B cell (primary cell): Measurements from ENCODE around the gene C17orf113. TPM values are rescaled to one million over a fixed set of nuclear protein-coding genes. Genes with fewer than 3 reads are reported as not detected.

ENCODE experiments used
- ATAC-seq: fragments of 200-7000 bp; cut with Tn5 transposase; one replicate; pipeline ENCODE4 v1.10.0; 2021; ENCODE audit warnings: low read depth, mild to moderate bottlenecking, moderate number of reproducible peaks, moderate library complexity
- CTCF ChIA-PET: fragments of 350-600 bp; sonication (Branson Sonifier 250); formaldehyde crosslinking; loops from one replicate; lab custom pipeline; 2021; ENCODE audit warnings: antibody characterized with exemption, inconsistent platforms; lab: Charles Lee
- POLR2A ChIA-PET: fragments of 350-600 bp; sonication (Branson Sonifier 250); formaldehyde crosslinking; loops from one replicate; lab custom pipeline; 2021; ENCODE audit warnings: antibody characterized with exemption; lab: Charles Lee
- DNase-seq: peaks from one replicate; pipeline ENCODE4 v3.0.0; 2013
- H2AFZ ChIP-seq: 2 replicates; pipeline ENCODE4 v1.6.1; 2012; ENCODE audit warnings: mild to moderate bottlenecking, low read depth, low read length; ENCODE audit not compliant: insufficient read depth, poor library complexity, severe bottlenecking
- H3K27ac ChIP-seq, 2 donors: 1 replicate in 1 of 2; 2 replicates in 1 of 2; pipeline ENCODE4 v1.5.1; 2012 to 2013; ENCODE audit warnings: low read length in 2 of 2, mild to moderate bottlenecking in 2 of 2, moderate library complexity in 1 of 2
- H3K27me3 ChIP-seq, 4 experiments: fragments of 200-600 bp in 1 of 4; sonication (generic) in 1 of 4; replicated peaks in 1 of 4; 1 replicate in 2 of 4; 2 replicates in 2 of 4; pipeline versions ENCODE4 v1.6.1 to v1.7.0; 2013 to 2016; ENCODE audit warnings: low read length in 3 of 4, mild to moderate bottlenecking in 2 of 4, mixed read lengths in 1 of 4, moderate library complexity in 1 of 4; ENCODE audit not compliant: insufficient read depth in 4 of 4, control insufficient read depth in 3 of 4; ENCODE audit errors: control extremely low read depth in 1 of 4
- H3K36me3 ChIP-seq, 2 experiments: replicated peaks in 1 of 2; 1 replicate in 1 of 2; 2 replicates in 1 of 2; pipeline versions ENCODE4 v1.6.1 to v1.7.1; 2013; ENCODE audit warnings: low read length in 1 of 2; ENCODE audit not compliant: insufficient read depth in 2 of 2, control insufficient read depth in 1 of 2; ENCODE audit errors: control extremely low read depth in 1 of 2, extremely low read depth in 1 of 2
- H3K4me1 ChIP-seq, 2 donors: fragments of 200-600 bp in 1 of 2; sonication (generic) in 1 of 2; 1 replicate in 1 of 2; 2 replicates in 1 of 2; pipeline versions ENCODE4 v1.5.1 to v1.6.1; 2013 to 2017; ENCODE audit warnings: low read length in 2 of 2; ENCODE audit not compliant: control insufficient read depth in 2 of 2, insufficient read depth in 2 of 2
- H3K4me2 ChIP-seq: replicated peaks from 2 replicates; pipeline ENCODE3; 2012; ENCODE audit warnings: mild to moderate bottlenecking, low read depth, low read length; ENCODE audit not compliant: poor library complexity, severe bottlenecking
- H3K4me3 ChIP-seq, 5 experiments: fragments of 200-600 bp in 1 of 5; sonication (generic) in 1 of 5; 1 replicate in 3 of 5; 2 replicates in 2 of 5; pipeline versions ENCODE4 v1.5.1 to v1.7.0; 2011 to 2016; ENCODE audit warnings: low read length in 4 of 5, mild to moderate bottlenecking in 4 of 5, low read depth in 2 of 5, control low read depth in 1 of 5, moderate library complexity in 1 of 5; ENCODE audit not compliant: insufficient read depth in 1 of 5; ENCODE audit errors: control extremely low read depth in 1 of 5, extremely low read depth in 1 of 5
- H3K79me2 ChIP-seq: fragments of 200-600 bp; sonication (generic); one replicate; pipeline ENCODE4 v1.6.0; 2016; ENCODE audit warnings: low read length; ENCODE audit not compliant: control insufficient read depth, insufficient read depth
- H3K9ac ChIP-seq: fragments of 200-600 bp; sonication (generic); 2 replicates; pipeline ENCODE4 v1.6.1; 2017; ENCODE audit warnings: mild to moderate bottlenecking, low read length, moderate library complexity
- H3K9me3 ChIP-seq, 3 donors: one replicate each; pipeline versions ENCODE4 v1.6.1 to v1.7.1; 2013; ENCODE audit warnings: low read length in 2 of 3; ENCODE audit not compliant: control insufficient read depth in 2 of 3, insufficient read depth in 1 of 3; ENCODE audit errors: control extremely low read depth in 1 of 3
- H4K20me1 ChIP-seq: 2 replicates; pipeline ENCODE4 v1.6.0; 2012; ENCODE audit warnings: mild to moderate bottlenecking, low read length; ENCODE audit not compliant: insufficient read depth, control insufficient read depth, poor library complexity, severe bottlenecking
- H3K27ac Mint-ChIP-seq: one replicate; pipeline ENCODE4 v1.8.0; 2021; ENCODE audit warnings: mixed read lengths
- H3K27me3 Mint-ChIP-seq: one replicate; pipeline ENCODE4 v1.8.0; 2021; ENCODE audit warnings: mixed read lengths
- H3K4me1 Mint-ChIP-seq: one replicate; pipeline ENCODE4 v1.8.0; 2021; ENCODE audit warnings: mixed read lengths
- H3K4me3 Mint-ChIP-seq: one replicate; pipeline ENCODE4 v1.8.0; 2021; ENCODE audit warnings: mixed read lengths
- H3K9me3 Mint-ChIP-seq: one replicate; pipeline ENCODE4 v1.8.0; 2022; ENCODE audit warnings: mixed read lengths; ENCODE audit not compliant: insufficient read depth
- EZH2 ChIP-seq: IDR thresholded peaks from 2 replicates; pipeline ENCODE4 v1.6.1; 2012; ENCODE audit warnings: borderline replicate concordance, low read depth, mild to moderate bottlenecking, moderate library complexity, low read length; ENCODE audit not compliant: insufficient read depth, poor library complexity, severe bottlenecking
- WGBS: methylation state at CpG from one replicate; pipeline ENCODE4 v1.1.5; 2013; ENCODE audit warnings: missing lambda C conversion rate; ENCODE audit not compliant: insufficient coverage; 5-methylcytosine and 5-hydroxymethylcytosine counted together
- intact Hi-C: fragments of 100-400 bp; cut with micrococcal nuclease; formaldehyde crosslinking; loops from one replicate; pipeline ENCODE4 v1.10.0; 2022
- polyA plus RNA-seq: library from polyadenylated mRNA; depleted of rRNA; stranded (reverse); fragments of >200 nt; gene quantifications from 2 replicates; pipeline ENCODE4 v1.2.3, GENCODE V29; 2012
- total RNA-seq, 2 donors: library from RNA; stranded (reverse); fragments of 120-200 nt in 1 of 2; gene quantifications; 1 replicate in 1 of 2; 2 replicates in 1 of 2; pipeline versions ENCODE4 v1.2.3 to v1.2.4, GENCODE V29; 2013 to 2022
- TF ChIP-seq, protein P1 (sequence below): fragments of 200-600 bp; IDR thresholded peaks from one replicate; pipeline ENCODE4 v1.8.0; 2022; ENCODE audit warnings: antibody characterized with exemption, mild to moderate bottlenecking

C17orf113 gene
- total and polyA plus RNA-seq, 2 donors (not counting 1 experiment from before 2014, with no cell fraction given): 1.2 to 2.1 TPM

DNA sequence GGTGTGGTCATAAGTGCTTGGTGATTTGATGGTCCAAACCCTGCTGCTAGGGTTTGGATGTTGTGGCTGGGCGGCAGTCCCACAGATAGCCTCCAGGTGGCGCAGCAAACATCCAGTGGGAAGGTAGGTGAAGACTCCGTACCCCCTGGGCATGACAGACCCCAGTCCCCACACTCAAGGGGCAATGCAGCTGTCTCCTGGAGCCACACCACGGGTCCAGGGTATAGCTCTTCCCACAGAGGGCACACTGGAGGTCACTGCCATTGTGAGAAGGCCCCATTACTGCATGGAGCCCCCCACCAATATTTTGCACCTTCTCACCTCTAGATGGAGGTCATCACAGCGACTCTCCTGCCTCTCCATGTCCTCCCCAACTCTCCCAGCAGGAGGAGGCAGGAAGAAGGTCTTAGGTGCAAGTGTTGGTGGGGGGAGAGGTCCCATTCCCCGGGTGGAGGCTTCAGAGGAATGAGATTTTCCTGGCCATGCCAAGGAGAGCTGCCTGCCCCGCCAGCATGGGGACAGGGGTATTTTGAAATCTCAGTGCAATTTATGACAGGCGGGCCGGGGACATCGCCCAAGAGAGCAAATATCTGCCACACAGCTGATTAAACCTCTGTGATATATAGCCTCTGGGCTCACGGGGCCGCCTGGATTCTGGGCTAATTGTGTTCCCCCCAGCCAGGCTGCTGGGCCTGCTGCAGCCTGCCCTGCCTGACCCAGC, 17.1 kb upstream of the C17orf113 start:
- Histone ChIP-seq H2AFZ (peak overlapping the region; percentile 38), H3K27me3 (peaks cover 0 to 18% (median 7%) of the 10 kb centered on the region in 4 experiments), H4K20me1 (no peaks in the 10 kb centered on the region), H3K4me3 (no peak overlapping the region), H3K4me2 (no peak overlapping the region), H3K27ac (no peak overlapping the region), H3K9me3 (no peaks in the 10 kb centered on the region), H3K9ac (no peak overlapping the region), H3K36me3 (no peaks in the 10 kb centered on the region), H3K79me2 (no peaks in the 10 kb centered on the region), H3K4me1 (peaks cover 29 to 30% of the 10 kb centered on the region in 2 donors)
- peaks cover 3% of the 10 kb centered on the region for H3K27me3 Mint-ChIP-seq
- H3K4me1 Mint-ChIP-seq: peaks cover 24% of the 10 kb centered on the region
- peak; percentile 79 for DNase-seq
- no peak for TF ChIP-seq EZH2
- TF ChIP-seq, protein P1, sequence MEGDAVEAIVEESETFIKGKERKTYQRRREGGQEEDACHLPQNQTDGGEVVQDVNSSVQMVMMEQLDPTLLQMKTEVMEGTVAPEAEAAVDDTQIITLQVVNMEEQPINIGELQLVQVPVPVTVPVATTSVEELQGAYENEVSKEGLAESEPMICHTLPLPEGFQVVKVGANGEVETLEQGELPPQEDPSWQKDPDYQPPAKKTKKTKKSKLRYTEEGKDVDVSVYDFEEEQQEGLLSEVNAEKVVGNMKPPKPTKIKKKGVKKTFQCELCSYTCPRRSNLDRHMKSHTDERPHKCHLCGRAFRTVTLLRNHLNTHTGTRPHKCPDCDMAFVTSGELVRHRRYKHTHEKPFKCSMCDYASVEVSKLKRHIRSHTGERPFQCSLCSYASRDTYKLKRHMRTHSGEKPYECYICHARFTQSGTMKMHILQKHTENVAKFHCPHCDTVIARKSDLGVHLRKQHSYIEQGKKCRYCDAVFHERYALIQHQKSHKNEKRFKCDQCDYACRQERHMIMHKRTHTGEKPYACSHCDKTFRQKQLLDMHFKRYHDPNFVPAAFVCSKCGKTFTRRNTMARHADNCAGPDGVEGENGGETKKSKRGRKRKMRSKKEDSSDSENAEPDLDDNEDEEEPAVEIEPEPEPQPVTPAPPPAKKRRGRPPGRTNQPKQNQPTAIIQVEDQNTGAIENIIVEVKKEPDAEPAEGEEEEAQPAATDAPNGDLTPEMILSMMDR: peak; percentile 91
- ATAC-seq: peak; percentile 71
- ChIA-PET POLR2A (no interaction called here), CTCF (interaction anchor here (0.6 to 6.9 kb wide), 27 partner anchors 9 to 199 kb away, joined by 3 to 89 read pairs (median 4); partner anchors contain the start of genes CNP, DHX58, KAT2A and KCNH4)
- WGBS: 71% methylated on average over 8 of the region's 12 CpGs
- intact Hi-C loops: loop anchor here (1.0 kb wide), 2 partner anchors 49 to 104 kb away; no protein-coding TSS in a partner anchor
- no peak overlapping the region for H3K4me3 Mint-ChIP-seq
- no peak overlapping the region for H3K27ac Mint-ChIP-seq
- no peaks in the 10 kb centered on the region for H3K9me3 Mint-ChIP-seq

DNA sequence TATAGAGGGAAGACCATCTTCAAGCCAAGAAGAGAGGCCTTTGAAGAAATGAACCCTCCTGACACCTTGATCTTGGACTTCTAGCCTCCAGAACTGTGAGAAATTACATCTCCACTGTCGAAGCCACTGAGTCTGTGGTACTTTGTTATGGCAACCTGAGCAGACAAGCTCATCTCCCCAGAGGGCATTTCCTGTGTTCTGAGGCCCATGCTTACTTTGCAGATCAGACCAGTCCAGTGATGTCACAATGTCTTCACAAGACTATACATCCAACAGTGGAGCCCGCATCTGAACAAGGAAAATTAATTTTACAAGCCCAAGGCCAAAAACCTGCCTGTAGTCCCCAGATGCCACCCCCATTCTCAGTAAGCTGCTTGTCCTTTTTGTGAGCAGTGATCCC, 14.8 kb upstream of the C17orf113 start:
- H3K27me3 Mint-ChIP-seq: no peaks in the 10 kb centered on the region
- no peaks in the 10 kb centered on the region for H3K79me2 ChIP-seq
- intact Hi-C loops: no loop called here
- DNase-seq (no peak), ATAC-seq (no peak)
- no peak overlapping the region for H3K27ac ChIP-seq
- WGBS: 43% methylated on average over 1 of the region's 2 CpGs
- H3K4me1 ChIP-seq: peaks cover 16 to 21% of the 10 kb centered on the region in 2 donors
- CTCF ChIA-PET: interaction anchor here (0.7 to 6.9 kb wide), 16 partner anchors 10 to 105 kb away, joined by 3 to 89 read pairs (median 4); partner anchors contain the start of genes CNP, DHX58, KAT2A and NKIRAS2
- H3K9ac ChIP-seq: no peak overlapping the region
- H3K9me3 ChIP-seq: no peaks in the 10 kb centered on the region
- no peak overlapping the region for H2AFZ ChIP-seq
- H3K4me3 Mint-ChIP-seq: no peak overlapping the region
- H4K20me1 ChIP-seq: no peaks in the 10 kb centered on the region
- no peaks in the 10 kb centered on the region for H3K9me3 Mint-ChIP-seq
- TF ChIP-seq EZH2: no peak
- TF ChIP-seq, protein P1: no peak
- peaks cover 19% of the 10 kb centered on the region for H3K4me1 Mint-ChIP-seq
- no peak overlapping the region for H3K4me2 ChIP-seq
- H3K36me3 ChIP-seq: no peaks in the 10 kb centered on the region
- POLR2A ChIA-PET: interaction anchor here (0.6 kb wide), 1 partner anchor 19 kb away, joined by 5 read pairs; no protein-coding TSS in a partner anchor
- H3K27me3 ChIP-seq: no peaks in the 10 kb centered on the region
- H3K4me3 ChIP-seq: no peak overlapping the region
- no peak overlapping the region for H3K27ac Mint-ChIP-seq
